Ishikawa (cell line): Measurements from ENCODE around the gene CFAP57.

Experiments
- CEBPB ChIP-seq: IDR thresholded peaks from 2 replicates; pipeline ENCODE4 v1.6.1; 2012
- CREB1 ChIP-seq: IDR thresholded peaks from 2 replicates; pipeline ENCODE4 v1.6.1; 2012; ENCODE audit warnings: low read depth
- EGR1 ChIP-seq: IDR thresholded peaks from 2 replicates; pipeline ENCODE4 v1.6.1; 2012
- EP300 ChIP-seq: IDR thresholded peaks from 2 replicates; pipeline ENCODE4 v1.6.1; 2012; ENCODE audit warnings: borderline replicate concordance
- FOXM1 ChIP-seq: IDR thresholded peaks from 2 replicates; pipeline ENCODE4 v1.6.1; 2012; ENCODE audit warnings: low read depth, borderline replicate concordance
- NFIC ChIP-seq: IDR thresholded peaks from 2 replicates; pipeline ENCODE4 v1.6.1; 2012
- RAD21 ChIP-seq: IDR thresholded peaks from 2 replicates; pipeline ENCODE4 v1.6.1; 2012; ENCODE audit warnings: low read depth
- TAF1 ChIP-seq: IDR thresholded peaks from 2 replicates; pipeline ENCODE4 v1.6.1; 2012; ENCODE audit warnings: low read depth, mild to moderate bottlenecking
- TCF12 ChIP-seq: IDR thresholded peaks from 2 replicates; pipeline ENCODE4 v1.6.1; 2012; ENCODE audit warnings: low read depth
- TEAD4 ChIP-seq: IDR thresholded peaks from 2 replicates; pipeline ENCODE4 v1.6.1; 2012
- YY1 ChIP-seq: IDR thresholded peaks from 2 replicates; pipeline ENCODE4 v1.6.1; 2012; ENCODE audit warnings: low read depth
- ZBTB7A ChIP-seq: IDR thresholded peaks from 2 replicates; pipeline ENCODE4 v1.6.1; 2012; ENCODE audit warnings: low read depth
- TF ChIP-seq, protein P1 (sequence below): IDR thresholded peaks from 2 replicates; pipeline ENCODE4 v1.6.1; 2012; ENCODE audit warnings: low read depth, mild to moderate bottlenecking
- TF ChIP-seq, protein P2 (sequence below): IDR thresholded peaks from 2 replicates; pipeline ENCODE4 v1.6.1; 2012
- TF ChIP-seq, protein P3 (sequence below): IDR thresholded peaks from 2 replicates; pipeline ENCODE4 v1.6.1; 2012

The CFAP57 gene

GRCh38 chr1:43147625-43148327, 24.4 kb upstream of the CFAP57 start:
- TF ChIP-seq, protein P1, sequence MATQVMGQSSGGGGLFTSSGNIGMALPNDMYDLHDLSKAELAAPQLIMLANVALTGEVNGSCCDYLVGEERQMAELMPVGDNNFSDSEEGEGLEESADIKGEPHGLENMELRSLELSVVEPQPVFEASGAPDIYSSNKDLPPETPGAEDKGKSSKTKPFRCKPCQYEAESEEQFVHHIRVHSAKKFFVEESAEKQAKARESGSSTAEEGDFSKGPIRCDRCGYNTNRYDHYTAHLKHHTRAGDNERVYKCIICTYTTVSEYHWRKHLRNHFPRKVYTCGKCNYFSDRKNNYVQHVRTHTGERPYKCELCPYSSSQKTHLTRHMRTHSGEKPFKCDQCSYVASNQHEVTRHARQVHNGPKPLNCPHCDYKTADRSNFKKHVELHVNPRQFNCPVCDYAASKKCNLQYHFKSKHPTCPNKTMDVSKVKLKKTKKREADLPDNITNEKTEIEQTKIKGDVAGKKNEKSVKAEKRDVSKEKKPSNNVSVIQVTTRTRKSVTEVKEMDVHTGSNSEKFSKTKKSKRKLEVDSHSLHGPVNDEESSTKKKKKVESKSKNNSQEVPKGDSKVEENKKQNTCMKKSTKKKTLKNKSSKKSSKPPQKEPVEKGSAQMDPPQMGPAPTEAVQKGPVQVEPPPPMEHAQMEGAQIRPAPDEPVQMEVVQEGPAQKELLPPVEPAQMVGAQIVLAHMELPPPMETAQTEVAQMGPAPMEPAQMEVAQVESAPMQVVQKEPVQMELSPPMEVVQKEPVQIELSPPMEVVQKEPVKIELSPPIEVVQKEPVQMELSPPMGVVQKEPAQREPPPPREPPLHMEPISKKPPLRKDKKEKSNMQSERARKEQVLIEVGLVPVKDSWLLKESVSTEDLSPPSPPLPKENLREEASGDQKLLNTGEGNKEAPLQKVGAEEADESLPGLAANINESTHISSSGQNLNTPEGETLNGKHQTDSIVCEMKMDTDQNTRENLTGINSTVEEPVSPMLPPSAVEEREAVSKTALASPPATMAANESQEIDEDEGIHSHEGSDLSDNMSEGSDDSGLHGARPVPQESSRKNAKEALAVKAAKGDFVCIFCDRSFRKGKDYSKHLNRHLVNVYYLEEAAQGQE = no peak
- TF ChIP-seq TAF1 (no peak), EGR1 (peak; percentile 63), CEBPB (no peak), FOXM1 (peak; percentile 96), TEAD4 (no peak), YY1 (0 out of 2 replicates have a peak, but pooled peaks have one; percentile 38), NFIC (0 out of 2 replicates have a peak, but pooled peaks have one; percentile 41), TCF12 (no peak), CREB1 (no peak), EP300 (no peak), ZBTB7A (no peak), RAD21 (no peak)
- TF ChIP-seq, protein P2, sequence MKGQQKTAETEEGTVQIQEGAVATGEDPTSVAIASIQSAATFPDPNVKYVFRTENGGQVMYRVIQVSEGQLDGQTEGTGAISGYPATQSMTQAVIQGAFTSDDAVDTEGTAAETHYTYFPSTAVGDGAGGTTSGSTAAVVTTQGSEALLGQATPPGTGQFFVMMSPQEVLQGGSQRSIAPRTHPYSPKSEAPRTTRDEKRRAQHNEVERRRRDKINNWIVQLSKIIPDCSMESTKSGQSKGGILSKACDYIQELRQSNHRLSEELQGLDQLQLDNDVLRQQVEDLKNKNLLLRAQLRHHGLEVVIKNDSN = 0 out of 2 replicates have a peak, but pooled peaks have one; percentile 12
- TF ChIP-seq, protein P3, sequence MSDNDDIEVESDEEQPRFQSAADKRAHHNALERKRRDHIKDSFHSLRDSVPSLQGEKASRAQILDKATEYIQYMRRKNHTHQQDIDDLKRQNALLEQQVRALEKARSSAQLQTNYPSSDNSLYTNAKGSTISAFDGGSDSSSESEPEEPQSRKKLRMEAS = peak; percentile 75

GRCh38 chr1:43149889-43150288, 22.2 kb upstream of the CFAP57 start:
- TF ChIP-seq TEAD4 = no peak
- TF ChIP-seq, protein P3 = no peak
- TF ChIP-seq, protein P1 = no peak
- TF ChIP-seq YY1 = no peak
- no peak for TF ChIP-seq FOXM1

- no peak for TF ChIP-seq CEBPB
- no peak for TF ChIP-seq EGR1
- TF ChIP-seq, protein P1 = no peak
- TF ChIP-seq FOXM1 = no peak
- no peak for TF ChIP-seq TCF12
- no peak for TF ChIP-seq RAD21
- TF ChIP-seq CREB1 = no peak
Observed at GRCh38 chr1:43152866-43153265, 19.3 kb upstream of the CFAP57 start.

DNA sequence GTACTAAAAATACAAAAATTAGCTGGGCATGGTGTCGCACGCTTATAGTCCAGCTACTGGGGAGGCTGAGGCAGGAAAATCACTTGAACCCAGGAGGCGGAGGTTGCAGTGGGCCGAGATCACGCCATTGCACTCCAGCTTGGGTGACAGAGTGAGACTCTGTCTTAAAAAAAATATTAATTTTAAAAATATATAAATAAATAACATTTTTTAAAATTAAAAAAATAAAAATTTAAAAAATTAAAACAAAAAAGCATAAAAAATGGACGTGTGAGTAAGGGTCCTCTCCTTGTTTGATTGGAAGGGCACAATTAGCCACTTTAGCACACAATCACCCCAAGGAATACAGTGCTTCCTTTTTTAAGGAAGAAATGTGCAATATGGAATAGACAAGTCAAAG, 18.7 kb upstream of the CFAP57 start:
- no peak for TF ChIP-seq YY1
- TF ChIP-seq, protein P3 = no peak
- TF ChIP-seq TCF12 = no peak
- TF ChIP-seq EP300 = no peak
- TF ChIP-seq EGR1 = no peak
- no peak for TF ChIP-seq RAD21
- no peak for TF ChIP-seq ZBTB7A

- TF ChIP-seq CEBPB = no peak
- no peak for TF ChIP-seq NFIC
- TF ChIP-seq TAF1 = no peak
Observed at GRCh38 chr1:43156026-43156425, 16.1 kb upstream of the CFAP57 start.
